Measurements from ENCODE around the gene BAD. TPM values are rescaled to one million over a fixed set of nuclear protein-coding genes. Genes with fewer than 3 reads are reported as not detected.

Gene BAD
- total and polyA plus RNA-seq, 8 donors: 45.0 to 71.4 (median 55.1) TPM

- H3K27me3 ChIP-seq: peaks cover 18 to 19% of the 10 kb centered on the region in 2 donors
- H3K27ac ChIP-seq: no peak overlapping the region
- peaks cover 18 to 39% of the 10 kb centered on the region in 2 donors for H3K4me1 ChIP-seq
- no peak overlapping the region for H3K4me3 ChIP-seq
- H3K36me3 ChIP-seq: peaks cover 0 to 15% of the 10 kb centered on the region in 2 donors
- H3K9me3 ChIP-seq: no peaks in the 10 kb centered on the region
- ATAC-seq (no peak), DNase-seq (no peak)
- intact Hi-C loops (cut with DNase I): no loop called here
- no peak for TF ChIP-seq CTCF (IDR thresholded peaks at IDR 0.05)
Observed at GRCh38 chr11:64286801-64287159, 2.3 kb upstream of the BAD start.

GRCh38 chr11:64285885-64286800, 1.7 kb upstream of the BAD start:
- Histone ChIP-seq H3K4me3 (peak overlapping the region; percentile 78 to 95), H3K27me3 (peaks cover 12 to 13% of the 10 kb centered on the region in 2 donors), H3K4me1 (peaks cover 18 to 33% of the 10 kb centered on the region in 2 donors), H3K9me3 (no peaks in the 10 kb centered on the region), H3K27ac (peak overlapping the region; percentile 91 to 99), H3K36me3 (peaks cover 0 to 21% of the 10 kb centered on the region in 2 donors)
- no peak for DNase-seq
- ATAC-seq: no peak
- no peak for TF ChIP-seq CTCF (IDR thresholded peaks at IDR 0.05)
- intact Hi-C loops (cut with DNase I): no loop called here

GRCh38 chr11:64284962-64285884, 758 bp upstream of the BAD start, which contains the start of gene GPR137:
Gene GPR137 (plus strand): TSS chr11:64285848. CDS start chr11:64286525, 677 bp downstream.
- peak; percentile 79 for ATAC-seq
- Histone ChIP-seq H3K27ac (peak within 1 kb of the TSS; percentile 91 to 99), H3K4me1 (peaks cover 18 to 29% of the 10 kb centered on the region in 2 donors), H3K9me3 (no peaks in the 10 kb centered on the region), H3K4me3 (peak within 1 kb of the TSS; percentile 78 to 95), H3K36me3 (peaks cover 0 to 21% of the 10 kb centered on the region in 2 donors), H3K27me3 (peaks cover 2 to 4% of the 10 kb centered on the region in 2 donors)
- TF ChIP-seq CTCF (IDR thresholded peaks at IDR 0.05): no peak
- intact Hi-C loops (cut with DNase I): no loop called here
- DNase-seq: peak; percentile 88 to 97 (median 92)

- H3K4me3 ChIP-seq: peak overlapping the region in 1 of 2 donors; percentile 95
- no peak for ATAC-seq
- H3K9me3 ChIP-seq: no peaks in the 10 kb centered on the region
- no peak overlapping the region for H3K27ac ChIP-seq
- intact Hi-C loops (cut with DNase I): no loop called here
- H3K4me1 ChIP-seq: peaks cover 18 to 29% of the 10 kb centered on the region in 2 donors
- DNase-seq: no peak
- no peak for TF ChIP-seq CTCF (IDR thresholded peaks at IDR 0.05)
- H3K27me3 ChIP-seq: no peaks in the 10 kb centered on the region
- H3K36me3 ChIP-seq: peaks cover 0 to 28% of the 10 kb centered on the region in 2 donors
Observed at GRCh38 chr11:64283092-64283491, 1.4 kb downstream of the BAD start.
